ENCODE results near the gene PRKCZ.
A peak's percentile ranks its signal among the peaks of the same experiment; 100 is the strongest.

The PRKCZ gene

GRCh38 chr1:2199042-2199810 lies 149.0 kb downstream of the PRKCZ start:
- peak; percentile 87 for DNase-seq

GRCh38 chr1:2200308-2200943 lies 150.2 kb downstream of the PRKCZ start:
- no peak for DNase-seq

GRCh38 chr1:2201062-2201461 lies 150.9 kb downstream of the PRKCZ start:
- no peak for DNase-seq

- DNase-seq: no peak
Measured at GRCh38 chr1:2202008-2202575, 151.9 kb downstream of the PRKCZ start.

GRCh38 chr1:2202843-2203601 lies 152.8 kb downstream of the PRKCZ start:
- peak; percentile 35 for DNase-seq

GRCh38 chr1:2203671-2204414 lies 153.6 kb downstream of the PRKCZ start:
- peak; percentile 43 for DNase-seq

- peak; percentile 94 for DNase-seq
Measured at GRCh38 chr1:2204415-2205190, 154.4 kb downstream of the PRKCZ start.

- peak; percentile 97 for DNase-seq
Measured at GRCh38 chr1:2205191-2205952, 155.2 kb downstream of the PRKCZ start.

GRCh38 chr1:2206813-2207487 lies 156.7 kb downstream of the PRKCZ start:
- DNase-seq: no peak

GRCh38 chr1:2208309-2209239 lies 158.4 kb downstream of the PRKCZ start:
- DNase-seq: peak; percentile 68

GRCh38 chr1:2209400-2210083 lies 159.3 kb downstream of the PRKCZ start:
- DNase-seq: peak; percentile 52

GRCh38 chr1:2210084-2210653 lies 160.0 kb downstream of the PRKCZ start:
- peak; percentile 41 for DNase-seq

- DNase-seq: peak; percentile 42
Measured at GRCh38 chr1:2210786-2211185, 160.6 kb downstream of the PRKCZ start.

- no peak for DNase-seq
Measured at GRCh38 chr1:2212274-2212531, 162.0 kb downstream of the PRKCZ start.

GRCh38 chr1:2212532-2213491 lies 162.6 kb downstream of the PRKCZ start:
- DNase-seq: peak; percentile 94

- peak; percentile 90 for DNase-seq
Measured at GRCh38 chr1:2213576-2214505, 163.6 kb downstream of the PRKCZ start.

Measured in right forelimb (tissue), 1 donor.